Stimulated activated CD4-positive, alpha-beta T cell treated with anti-CD3 and anti-CD28 coated beads, TNF-alpha, amount 100 ng/mL, for 48 hours (primary cell): Measurements from ENCODE around the gene QKI.
"Not testable (repeated sequence)": the region's sequence is repeated elsewhere in the genome, so short reads cannot be mapped to it uniquely, and the experiment has no call there.

Experiments
- DNase-seq, 3 donors: peaks; one replicate each; pipeline ENCODE4 v3.0.0-alpha.2; 2020; ENCODE audit warnings: low read depth in 3 of 3

Gene QKI

DNA sequence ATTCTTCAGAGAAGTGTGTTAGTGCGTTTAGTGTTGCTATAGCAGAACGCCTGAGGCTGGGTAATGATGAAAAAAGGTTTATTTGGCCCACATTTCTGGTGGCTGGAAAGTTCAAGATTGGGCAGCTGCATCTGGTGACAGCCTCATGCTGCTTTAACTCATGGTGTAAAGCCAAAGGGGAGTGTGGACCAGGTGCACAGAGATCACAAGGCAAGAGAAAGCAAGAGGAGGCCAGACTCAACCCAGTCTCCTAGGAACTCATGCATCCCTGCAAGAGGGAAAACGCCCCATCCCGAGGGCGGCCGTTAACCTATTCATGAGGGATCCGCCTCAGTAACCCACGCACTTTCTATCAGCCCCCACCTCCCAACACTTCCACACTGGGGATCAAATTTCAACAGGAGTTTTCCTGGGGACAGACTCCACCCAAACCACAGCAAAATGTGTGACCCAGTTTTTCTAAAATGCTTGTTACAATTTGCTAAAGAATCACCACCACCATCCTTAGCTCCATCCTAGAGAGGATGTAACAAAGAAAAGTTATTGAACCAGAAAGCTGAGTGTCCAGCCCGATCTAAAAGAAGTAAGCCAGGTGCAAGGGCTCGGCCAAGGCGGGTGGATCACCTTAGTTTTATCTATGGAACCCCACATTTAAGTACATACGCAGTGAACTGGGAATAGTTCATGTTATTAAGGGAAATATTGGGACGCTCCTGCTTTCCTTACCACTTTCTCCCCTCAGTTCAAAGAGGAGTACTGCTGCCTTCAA, 164.8 kb downstream of the QKI start:
- DNase-seq: no peak

DNA sequence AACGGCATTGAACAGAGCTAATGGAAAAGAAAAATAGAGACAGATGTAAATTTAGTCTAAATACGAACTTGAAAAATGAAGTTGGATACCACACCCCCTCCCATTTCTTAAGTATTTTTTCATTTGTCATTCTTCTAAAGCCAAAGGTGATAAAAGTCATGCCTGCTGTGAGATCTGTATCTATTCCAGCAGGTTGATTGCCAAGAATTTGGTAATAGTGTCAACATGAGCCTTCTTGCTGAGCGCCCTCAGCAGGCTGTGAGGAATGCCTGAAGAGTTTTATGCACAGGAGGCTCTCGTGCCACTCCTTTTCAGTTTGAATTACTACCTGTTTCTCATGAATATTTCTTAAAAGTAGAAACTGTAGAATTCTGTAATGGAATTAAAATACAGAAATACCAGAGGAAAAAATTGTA, 165.4 kb downstream of the QKI start:
- no peak for DNase-seq

DNA sequence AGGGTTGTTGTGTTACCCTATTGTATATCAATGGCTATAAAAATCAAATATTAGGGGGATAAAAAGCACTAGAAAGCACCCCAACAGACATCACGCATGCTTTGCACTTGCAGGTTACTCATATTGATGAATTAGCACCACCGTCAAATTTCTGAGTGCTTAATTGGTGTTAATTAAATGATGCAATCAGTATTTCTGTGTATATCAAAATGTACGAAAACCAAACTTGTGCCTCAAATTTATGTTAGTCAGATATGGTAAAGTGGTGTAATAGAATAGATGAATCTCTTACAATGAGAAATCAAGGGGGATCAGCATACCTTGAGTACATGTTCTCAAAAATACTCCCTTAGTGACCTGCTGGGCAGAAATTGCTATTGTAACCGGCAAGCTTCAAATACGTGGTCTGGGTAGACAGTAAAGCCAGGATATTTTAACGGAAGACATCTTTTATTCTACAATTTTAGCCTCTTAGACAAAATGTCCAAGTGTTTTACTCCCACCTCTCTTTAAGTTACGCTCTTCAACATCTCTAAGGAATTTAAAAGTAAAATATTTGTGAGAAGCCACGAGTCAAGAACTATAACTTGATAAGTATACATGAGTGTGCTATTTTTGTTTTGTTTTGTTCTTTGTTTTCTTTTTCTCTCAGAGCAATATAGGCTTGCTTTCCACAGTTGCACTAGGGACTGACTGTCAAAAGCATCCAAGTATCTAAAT, 166.0 kb downstream of the QKI start:
- DNase-seq: no peak

DNA sequence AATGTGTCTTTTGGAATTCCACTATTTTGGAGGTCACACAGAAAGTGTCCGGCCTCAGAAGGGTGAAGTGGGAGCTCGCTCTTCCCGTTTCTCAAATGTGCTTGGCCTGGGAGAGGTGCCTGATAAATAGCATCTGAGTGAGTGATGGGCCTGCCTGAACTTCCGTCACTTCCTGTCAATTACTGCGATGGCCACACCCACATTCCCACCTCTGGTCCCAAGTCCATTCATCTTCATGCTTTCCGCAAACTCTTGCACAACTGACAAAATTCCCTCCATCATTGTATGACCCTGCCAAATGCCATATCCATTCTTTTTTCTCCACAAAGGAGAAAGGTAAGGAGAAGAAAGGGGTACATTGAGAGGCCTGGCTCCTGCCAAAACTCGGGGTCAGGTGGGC, 169.0 kb downstream of the QKI start:
- DNase-seq: no peak

DNA sequence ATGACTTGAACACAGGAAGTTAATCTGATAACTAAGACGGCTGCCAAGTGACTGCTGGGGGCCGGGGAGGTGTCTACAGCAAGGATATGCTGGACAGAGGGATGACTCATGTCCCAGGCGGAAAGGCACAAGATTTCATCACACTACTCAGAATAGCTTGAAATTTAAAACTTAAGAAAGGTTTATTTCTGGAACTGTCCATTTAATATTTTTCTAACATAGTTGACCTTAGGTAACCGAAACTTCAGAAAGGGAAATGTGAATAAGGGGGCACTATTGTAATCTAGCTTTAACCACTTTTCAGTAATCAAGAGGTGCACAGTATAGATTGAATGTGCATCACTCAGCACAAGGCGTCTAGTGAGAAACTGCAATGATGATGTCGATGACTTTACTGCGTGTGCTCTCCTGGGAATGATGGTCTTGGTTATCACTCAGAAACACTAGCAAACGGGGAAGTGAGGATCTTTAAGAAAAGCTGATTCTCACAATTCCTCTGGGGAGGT, 171.5 kb downstream of the QKI start:
- no peak for DNase-seq

DNA sequence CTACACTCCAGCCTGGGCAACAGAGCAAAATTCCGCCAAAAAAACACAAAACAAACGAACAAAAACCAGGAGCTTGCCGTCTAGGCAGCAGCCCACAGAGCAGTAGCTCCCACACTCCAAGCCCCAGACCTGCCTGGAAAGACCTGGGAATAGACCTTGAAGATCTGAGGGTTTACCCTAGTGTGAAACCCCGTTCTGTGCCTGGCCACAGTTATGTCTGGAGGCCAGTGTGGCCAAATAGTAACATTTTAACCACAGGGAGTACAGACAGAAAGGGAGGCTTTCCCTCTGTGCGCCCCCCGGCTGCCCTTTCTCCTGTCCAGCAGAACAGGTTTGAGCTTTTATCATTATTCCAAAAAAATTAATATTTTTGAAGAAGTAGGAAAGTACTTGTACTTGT, 172.4 kb downstream of the QKI start:
- DNase-seq: no peak

DNA sequence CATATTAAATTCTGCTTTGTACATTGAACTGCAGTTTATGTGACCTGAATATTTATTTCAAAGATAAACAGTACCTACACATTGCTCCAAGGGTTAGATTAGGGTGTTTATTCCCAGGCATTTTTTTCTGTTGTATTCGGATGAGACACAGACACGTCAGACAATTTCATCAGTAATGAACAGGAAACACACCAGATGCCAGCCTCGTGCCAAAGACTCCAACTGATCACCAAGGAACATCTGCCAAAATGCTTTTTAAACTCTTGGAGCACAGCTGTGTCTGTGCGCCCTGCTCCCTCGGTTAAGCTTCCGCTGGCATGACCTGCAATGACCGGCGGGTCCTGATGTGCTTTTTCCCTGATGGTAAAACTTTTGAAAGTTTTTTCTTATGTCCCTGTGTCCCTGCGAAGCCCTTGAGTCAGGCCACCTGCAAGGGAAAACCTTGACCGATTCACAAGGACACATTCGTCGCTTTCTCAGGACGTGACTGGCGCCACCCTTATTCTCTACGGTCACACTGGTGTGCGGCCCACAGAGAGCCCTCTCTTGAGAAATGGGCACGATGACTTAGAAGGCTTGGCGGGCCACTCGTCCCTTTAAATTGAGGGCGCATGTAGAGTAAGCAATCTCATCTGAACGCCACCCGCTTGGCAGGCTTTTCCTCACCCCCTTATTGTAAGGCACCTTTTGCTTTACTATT, 173.9 kb downstream of the QKI start:
- no peak for DNase-seq

DNA sequence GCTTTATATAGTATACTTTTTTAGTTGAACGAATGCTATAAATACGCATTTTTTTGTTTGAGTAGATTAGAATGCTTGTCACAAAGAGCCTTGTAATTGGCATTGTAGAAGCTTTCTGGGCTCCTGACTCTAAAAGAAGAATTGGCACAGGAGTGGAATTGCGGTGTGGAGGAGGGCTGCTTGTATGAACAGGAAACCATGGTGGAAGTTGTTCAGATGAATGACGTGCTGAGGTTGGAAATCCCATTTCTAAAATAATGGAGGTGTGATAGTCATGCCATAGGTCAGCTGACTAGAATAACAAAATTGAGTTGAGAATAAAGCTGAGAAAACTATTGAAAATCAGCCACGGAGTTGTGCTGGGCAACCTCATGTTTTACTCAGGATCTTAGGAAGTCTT, 174.9 kb downstream of the QKI start:
- DNase-seq: no peak

DNA sequence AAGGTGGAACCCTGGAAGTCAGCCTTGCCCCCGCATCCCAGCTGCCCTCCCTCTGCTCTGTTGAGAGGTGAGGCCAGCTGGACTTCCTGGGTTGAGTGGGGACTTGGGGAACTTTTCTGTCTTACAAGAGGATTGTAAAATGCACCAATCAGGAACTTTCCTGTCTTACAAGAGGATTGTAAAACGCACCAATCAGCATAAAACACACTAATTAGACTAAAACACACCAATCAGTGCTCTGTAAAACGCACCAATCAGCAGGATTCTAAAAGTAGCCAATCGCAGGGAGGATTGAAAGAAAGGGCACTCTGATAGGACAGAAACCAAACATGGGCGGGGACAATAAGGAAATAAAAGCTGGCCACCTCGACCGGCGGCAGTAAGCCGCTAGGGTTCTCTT, 175.6 kb downstream of the QKI start:
- DNase-seq: not testable (repeated sequence)

DNA sequence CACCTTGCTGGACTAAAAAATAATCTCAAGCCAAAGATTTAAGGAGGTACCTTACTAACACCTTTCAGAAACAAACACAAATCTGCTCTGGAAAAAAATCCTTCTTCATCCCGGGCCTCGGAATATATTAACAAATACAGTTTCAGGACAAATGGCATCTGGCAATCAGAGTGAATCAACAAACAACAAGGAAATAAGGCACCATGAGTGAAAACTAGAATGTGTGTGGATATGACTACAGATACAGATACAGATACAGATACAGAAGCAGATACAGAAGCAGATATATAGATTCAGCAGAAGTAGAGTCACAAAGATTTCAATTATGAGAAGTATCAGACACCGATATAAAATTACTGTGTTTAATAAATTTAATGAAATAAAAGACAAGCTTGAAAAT, 178.4 kb downstream of the QKI start:
- DNase-seq: no peak

DNA sequence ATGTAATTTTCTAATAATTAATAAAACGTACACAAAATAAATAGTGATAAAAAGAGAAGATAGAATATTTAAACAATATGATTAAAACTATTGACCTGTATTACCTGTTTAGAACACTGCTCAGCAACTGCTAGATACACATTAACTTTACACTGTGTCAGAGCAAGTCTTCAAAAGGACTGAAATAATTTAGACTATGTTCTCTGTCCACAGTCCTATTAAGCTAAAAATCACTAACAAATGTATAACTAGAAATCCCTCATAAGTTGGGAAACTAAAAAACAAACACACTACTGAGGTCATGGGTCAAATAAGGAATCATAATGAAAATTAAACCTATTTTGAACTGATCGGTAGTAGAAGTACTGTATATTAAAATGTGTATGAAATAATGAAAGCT, 181.7 kb downstream of the QKI start:
- no peak for DNase-seq

DNA sequence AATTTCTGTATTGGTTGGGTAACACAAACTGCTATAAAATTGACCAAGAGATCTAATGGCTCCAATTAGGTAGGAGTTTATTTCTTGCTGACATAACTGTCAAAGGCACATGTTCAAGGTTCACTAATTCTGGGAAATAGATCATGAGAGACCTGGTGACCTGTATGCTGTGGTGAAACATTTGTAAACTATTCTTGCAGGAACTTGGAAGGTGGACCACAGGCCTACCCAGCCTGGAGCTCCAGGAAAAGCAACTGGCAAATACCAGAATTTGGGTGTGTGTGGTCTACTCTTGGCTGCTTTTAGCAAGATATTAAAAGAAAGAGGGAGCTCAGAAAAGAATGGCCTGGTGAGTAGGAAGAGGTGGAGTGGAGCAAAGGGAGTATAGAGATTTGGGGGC, 184.6 kb downstream of the QKI start:
- DNase-seq: no peak

DNA sequence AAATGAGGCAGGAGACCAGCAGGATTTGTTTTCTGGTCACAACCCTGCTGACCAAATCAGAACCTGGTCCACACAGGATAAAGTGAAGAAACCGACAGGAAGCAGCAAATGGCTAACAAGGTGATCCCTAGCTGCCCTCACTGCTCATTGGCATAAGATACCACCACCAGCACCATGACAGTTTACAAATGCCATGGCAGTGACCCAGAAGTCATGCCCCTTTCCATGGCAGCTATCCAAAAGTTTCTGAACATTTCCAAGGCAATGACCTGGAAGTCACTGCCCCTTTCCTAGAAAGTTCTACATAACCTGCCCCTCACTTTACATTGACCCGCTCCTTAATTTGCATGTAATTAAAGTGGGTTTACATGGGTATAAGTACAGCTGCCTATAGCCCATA, 185.2 kb downstream of the QKI start:
- DNase-seq: no peak

DNA sequence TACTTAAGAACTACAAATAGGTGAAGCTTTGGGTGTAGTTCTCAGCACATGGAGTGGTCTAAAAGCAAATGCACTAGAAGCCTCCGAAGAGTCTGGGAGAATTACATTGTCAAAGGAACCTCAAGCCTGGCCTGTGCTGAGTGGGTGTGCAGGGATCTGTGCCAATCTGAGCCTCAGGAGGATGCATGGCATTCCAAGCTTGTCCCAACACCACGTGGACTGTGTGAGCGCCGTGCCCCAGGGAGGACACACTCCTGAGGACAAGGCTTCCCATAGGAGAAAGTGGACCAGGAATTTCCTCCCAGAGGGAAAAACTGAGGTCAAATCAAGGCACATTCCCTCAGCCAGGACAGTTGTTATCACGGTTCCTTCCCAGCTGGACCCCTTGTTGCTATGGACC, 185.8 kb downstream of the QKI start:
- no peak for DNase-seq

DNA sequence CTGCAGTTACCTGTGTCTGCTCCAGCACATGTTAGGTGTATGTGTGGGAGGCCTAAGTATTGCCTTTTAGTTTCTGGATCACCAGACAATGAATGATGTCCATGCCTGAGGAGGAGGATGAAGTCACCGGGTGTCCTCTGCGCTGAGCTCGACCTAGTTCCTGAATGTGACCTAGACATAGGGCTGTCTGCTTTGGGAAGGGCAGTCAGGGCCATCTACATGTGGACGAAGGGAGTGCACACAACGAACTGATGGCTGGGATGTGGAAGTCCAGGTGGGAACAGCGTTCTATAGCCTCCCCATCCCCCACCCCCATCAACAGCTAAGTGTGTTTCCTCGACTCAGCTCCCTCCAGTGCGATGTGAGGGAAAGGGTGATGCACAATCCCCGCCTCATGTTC, 186.3 kb downstream of the QKI start:
- DNase-seq: no peak

DNA sequence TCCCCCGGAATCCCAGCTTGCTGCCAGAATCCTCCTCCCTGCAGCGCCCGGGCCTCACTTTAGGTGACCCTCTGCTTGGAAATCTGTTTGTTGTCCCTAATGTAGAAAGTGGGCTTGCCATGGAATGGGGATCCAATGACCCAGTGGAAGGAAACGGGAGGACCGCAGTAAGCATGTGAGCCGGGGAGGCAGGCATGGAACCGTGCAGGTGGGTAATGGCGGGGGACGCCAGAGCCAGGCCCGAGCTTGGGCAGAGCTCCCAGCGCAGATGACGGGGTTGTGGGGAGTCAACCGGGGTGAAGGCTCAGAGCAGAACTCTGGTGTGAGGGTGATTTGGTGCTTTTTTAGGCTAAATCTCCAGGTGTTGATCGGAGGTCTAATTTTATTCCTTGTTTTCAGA, 188.3 kb downstream of the QKI start:
- no peak for DNase-seq

DNA sequence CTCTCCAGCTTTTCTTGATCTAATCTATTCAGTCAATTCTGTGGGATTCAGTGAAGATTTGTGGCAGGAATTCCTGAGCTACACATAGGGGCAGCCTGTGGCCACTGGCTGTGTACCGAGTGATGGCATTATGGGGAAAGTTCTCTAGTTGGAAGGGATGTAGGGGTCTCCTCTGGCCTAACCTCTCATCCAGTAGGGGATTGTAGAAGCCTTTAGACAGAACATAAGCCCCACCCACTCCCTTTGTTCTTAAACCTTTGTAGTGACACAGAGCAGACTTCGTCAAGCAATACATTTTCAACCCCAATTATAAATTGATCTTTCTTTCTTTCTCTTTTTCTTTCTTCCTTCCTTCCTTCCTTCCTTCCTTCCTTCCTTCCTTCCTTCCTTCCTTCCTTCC, 188.9 kb downstream of the QKI start:
- no peak for DNase-seq

DNA sequence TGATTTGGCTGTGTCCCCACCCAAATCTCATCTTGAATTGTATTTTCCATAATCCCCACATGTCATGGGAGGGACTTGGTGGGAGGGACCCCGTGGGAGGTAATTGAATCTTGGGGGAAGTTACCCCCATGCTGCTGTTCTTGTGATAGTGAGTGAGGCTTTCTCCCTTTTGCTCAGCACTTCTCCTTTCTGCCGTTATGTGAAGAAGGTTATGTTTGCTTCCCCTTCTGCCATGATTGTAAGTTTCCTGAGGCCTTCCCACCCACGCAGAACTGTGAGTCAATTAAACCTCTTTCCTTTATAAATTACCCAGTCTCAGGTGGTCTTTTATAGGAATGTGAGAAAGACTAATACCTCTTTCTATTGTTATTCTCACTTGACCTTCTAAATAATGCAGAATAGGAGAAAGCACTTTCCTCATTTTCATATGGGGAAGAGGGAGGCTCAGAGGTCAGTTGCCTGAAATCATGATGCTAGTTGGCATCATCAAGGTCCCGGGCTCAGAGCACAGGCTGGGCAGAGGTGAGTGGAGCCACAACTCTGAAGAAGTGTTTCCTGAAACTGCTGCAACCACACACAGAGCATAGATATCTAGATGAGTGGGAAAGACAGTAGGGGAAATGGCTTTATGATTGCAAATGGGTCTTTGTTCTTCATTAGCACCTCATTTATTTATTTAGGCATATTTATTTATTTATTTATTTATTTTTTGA, 191.0 kb downstream of the QKI start:
- no peak for DNase-seq

DNA sequence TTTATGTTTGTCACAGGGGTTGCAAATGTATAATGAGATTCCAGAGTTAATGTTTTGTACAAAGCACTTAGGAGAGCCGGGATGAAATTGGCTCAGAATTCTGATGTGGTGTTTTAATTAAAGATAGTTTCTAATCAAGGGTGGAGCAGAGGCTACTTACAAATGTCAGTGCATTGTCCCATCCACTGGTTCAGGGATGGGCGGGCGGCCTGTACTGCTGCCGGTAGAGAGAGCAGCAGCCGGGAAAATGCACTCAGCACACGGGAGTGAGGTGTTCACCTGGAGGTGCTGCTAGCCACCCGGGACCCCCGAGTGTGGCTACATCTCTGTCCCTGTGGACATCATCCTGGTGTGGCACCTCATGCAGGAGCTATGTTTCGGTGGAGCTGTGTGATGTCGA, 193.3 kb downstream of the QKI start:
- no peak for DNase-seq

DNA sequence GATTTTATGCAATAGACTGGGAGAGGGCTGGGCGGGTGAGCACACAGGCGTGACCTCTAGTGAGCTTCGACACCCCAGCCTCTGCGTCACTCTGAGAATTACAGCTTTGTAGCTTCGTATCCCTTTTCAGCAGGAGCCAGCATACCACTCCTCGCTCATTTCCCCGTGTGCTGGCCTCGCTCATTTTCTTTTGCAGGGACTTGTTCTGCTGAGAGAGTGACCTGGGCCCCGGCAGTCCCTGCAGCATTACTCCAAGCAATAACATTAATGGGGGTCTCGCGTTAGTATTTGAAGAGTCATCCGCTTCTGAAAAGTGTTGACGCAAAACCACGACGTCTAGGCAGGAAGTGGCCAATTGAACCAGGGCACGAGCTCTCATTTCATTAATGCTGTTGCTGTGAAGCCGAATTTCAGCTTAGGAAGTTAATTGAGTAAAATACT, 193.7 kb downstream of the QKI start:
- no peak for DNase-seq

DNA sequence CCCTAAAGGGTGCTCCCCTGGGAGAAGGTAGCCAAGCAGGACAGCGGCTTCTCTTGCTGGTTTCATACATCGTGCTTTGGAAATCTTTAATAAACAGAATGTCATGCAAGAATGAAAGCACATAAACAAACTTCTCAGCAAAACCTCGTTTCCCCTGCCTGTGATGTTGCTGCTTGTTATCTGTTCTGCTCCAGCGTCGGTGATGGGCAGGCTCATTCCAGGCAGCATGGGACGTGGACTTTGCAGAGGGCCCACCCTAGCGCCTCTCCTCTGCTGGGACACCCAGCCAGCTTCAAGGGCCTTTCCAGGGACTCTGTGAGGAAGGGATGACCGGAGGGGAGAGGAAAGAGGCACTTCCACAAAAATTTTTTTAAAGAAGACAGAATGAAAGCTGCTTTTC, 197.7 kb downstream of the QKI start:
- no peak for DNase-seq

DNA sequence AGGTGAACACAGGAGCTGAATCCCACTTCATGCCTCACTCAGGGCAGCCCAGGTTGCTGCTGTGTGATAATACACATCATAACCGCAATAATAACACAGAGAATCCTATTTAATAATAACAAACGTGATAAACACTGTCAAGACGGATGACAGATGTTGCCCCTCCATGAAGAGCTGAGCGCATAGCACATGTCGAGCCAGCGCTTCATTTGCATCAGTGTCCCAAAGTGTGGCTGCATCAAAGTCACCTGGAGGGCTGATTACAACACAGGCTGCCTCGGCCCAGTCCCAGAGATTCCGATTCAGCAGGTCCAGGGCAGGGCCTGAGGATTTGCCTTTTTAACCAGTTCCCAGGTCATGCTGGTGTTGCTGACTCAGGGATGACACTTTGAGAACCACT, 198.5 kb downstream of the QKI start:
- no peak for DNase-seq
